KMS-11 (cell line): ENCODE data around the gene CYP2U1.

Experiments used
- H2AFZ ChIP-seq: fragments of 200-600 bp; sonication (generic); 2 replicates; pipeline ENCODE4 v1.6.1; 2016; ENCODE audit warnings: antibody characterized with exemption, mixed run types, low read depth
- H3K27ac ChIP-seq: fragments of 200-600 bp; sonication (generic); 2 replicates; pipeline ENCODE4 v1.6.1; 2016; ENCODE audit warnings: mild to moderate bottlenecking, mixed run types
- H3K27me3 ChIP-seq: fragments of 200-600 bp; sonication (generic); 2 replicates; pipeline ENCODE4 v1.6.1; 2017; ENCODE audit warnings: mild to moderate bottlenecking, low read depth, mixed run types, moderate library complexity; ENCODE audit not compliant: insufficient read depth
- H3K36me3 ChIP-seq: fragments of 200-600 bp; sonication (generic); 2 replicates; pipeline ENCODE4 v1.6.1; 2017; ENCODE audit warnings: mild to moderate bottlenecking, mixed run types; ENCODE audit not compliant: insufficient read depth
- H3K4me1 ChIP-seq: fragments of 200-600 bp; sonication (generic); 2 replicates; pipeline ENCODE4 v1.6.1; 2016; ENCODE audit warnings: mild to moderate bottlenecking, low read depth, mixed run types; ENCODE audit not compliant: poor library complexity, severe bottlenecking
- H3K4me2 ChIP-seq: fragments of 200-600 bp; sonication (generic); 2 replicates; pipeline ENCODE4 v1.7.0; 2016; ENCODE audit warnings: mild to moderate bottlenecking, mixed run types
- H3K4me3 ChIP-seq: fragments of 200-600 bp; sonication (generic); IDR thresholded peaks from 2 replicates; pipeline ENCODE4 v1.6.1; 2017; ENCODE audit warnings: low read depth, low read length, mixed read lengths; ENCODE audit not compliant: insufficient read depth
- H3K79me2 ChIP-seq: fragments of 200-600 bp; sonication (generic); 2 replicates; pipeline ENCODE4 v1.6.1; 2016; ENCODE audit warnings: low read depth, mixed run types; ENCODE audit not compliant: insufficient read depth
- H3K9ac ChIP-seq: fragments of 200-600 bp; sonication (generic); 2 replicates; pipeline ENCODE4 v1.6.1; 2016; ENCODE audit warnings: mild to moderate bottlenecking, mixed run types
- H4K20me1 ChIP-seq: fragments of 200-600 bp; sonication (generic); 2 replicates; pipeline ENCODE4 v1.6.1; 2016; ENCODE audit warnings: mild to moderate bottlenecking, mixed run types; ENCODE audit not compliant: insufficient read depth
- TF ChIP-seq, protein P1 (sequence below): fragments of 200-600 bp; sonication (generic); conservative IDR thresholded peaks from 2 replicates; pipeline ENCODE4 v1.6.1; 2017; ENCODE audit warnings: low read depth, mild to moderate bottlenecking, antibody characterized with exemption, low read length, moderate library complexity, mixed read lengths

CYP2U1 gene

GRCh38 chr4:107977966-107978705 lies 46.8 kb downstream of the CYP2U1 start:
- TF ChIP-seq, protein P1, sequence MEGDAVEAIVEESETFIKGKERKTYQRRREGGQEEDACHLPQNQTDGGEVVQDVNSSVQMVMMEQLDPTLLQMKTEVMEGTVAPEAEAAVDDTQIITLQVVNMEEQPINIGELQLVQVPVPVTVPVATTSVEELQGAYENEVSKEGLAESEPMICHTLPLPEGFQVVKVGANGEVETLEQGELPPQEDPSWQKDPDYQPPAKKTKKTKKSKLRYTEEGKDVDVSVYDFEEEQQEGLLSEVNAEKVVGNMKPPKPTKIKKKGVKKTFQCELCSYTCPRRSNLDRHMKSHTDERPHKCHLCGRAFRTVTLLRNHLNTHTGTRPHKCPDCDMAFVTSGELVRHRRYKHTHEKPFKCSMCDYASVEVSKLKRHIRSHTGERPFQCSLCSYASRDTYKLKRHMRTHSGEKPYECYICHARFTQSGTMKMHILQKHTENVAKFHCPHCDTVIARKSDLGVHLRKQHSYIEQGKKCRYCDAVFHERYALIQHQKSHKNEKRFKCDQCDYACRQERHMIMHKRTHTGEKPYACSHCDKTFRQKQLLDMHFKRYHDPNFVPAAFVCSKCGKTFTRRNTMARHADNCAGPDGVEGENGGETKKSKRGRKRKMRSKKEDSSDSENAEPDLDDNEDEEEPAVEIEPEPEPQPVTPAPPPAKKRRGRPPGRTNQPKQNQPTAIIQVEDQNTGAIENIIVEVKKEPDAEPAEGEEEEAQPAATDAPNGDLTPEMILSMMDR: no peak
- no peak overlapping the region for H2AFZ ChIP-seq
- H3K36me3 ChIP-seq: no peaks in the 10 kb centered on the region
- no peaks in the 10 kb centered on the region for H3K4me1 ChIP-seq
- H3K4me2 ChIP-seq: no peak overlapping the region
- no peak overlapping the region for H3K4me3 ChIP-seq
- no peak overlapping the region for H3K27ac ChIP-seq
- H3K27me3 ChIP-seq: no peaks in the 10 kb centered on the region
- no peaks in the 10 kb centered on the region for H4K20me1 ChIP-seq
- no peaks in the 10 kb centered on the region for H3K79me2 ChIP-seq
- no peak overlapping the region for H3K9ac ChIP-seq

DNA sequence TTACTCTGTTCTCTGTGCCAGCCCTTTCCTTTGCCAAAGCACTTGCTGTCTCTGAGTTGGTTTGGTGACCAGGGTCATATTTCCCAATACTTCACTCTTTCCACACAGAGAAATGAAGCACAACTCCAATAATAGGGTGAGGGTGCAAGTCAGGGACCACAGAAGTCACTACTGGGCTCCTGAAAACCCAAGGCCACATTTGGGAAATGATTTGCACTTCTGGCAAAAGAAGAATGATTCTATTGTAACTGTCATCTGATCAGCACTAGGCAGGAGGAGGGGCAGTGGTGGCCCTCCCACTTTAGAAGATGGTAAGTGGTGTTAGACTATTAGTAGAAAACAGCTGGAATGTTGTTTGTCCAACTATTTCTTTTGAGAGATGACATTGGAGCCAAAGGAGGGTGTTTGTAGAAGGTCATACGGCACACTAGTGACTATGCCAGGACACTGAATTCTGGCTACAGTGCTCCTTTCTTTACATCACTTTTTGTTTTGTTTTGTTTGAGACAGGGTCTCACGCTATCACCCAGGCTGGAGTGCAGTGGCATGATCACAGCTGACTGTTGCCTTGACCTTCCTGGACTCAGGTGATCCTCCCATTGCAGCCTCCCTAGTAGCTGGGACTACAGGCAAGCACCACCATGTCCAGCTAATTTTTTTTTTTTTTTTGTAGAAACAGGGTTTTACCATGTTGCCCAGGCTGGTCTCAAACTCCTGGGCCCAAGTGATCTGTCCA lies 47.5 kb downstream of the CYP2U1 start:
- Histone ChIP-seq H3K4me1 (no peaks in the 10 kb centered on the region), H3K27ac (no peak overlapping the region), H3K4me3 (no peak overlapping the region), H2AFZ (no peak overlapping the region), H3K4me2 (no peak overlapping the region), H4K20me1 (no peaks in the 10 kb centered on the region), H3K27me3 (no peaks in the 10 kb centered on the region), H3K9ac (no peak overlapping the region), H3K79me2 (no peaks in the 10 kb centered on the region), H3K36me3 (no peaks in the 10 kb centered on the region)
- TF ChIP-seq, protein P1: no peak

DNA sequence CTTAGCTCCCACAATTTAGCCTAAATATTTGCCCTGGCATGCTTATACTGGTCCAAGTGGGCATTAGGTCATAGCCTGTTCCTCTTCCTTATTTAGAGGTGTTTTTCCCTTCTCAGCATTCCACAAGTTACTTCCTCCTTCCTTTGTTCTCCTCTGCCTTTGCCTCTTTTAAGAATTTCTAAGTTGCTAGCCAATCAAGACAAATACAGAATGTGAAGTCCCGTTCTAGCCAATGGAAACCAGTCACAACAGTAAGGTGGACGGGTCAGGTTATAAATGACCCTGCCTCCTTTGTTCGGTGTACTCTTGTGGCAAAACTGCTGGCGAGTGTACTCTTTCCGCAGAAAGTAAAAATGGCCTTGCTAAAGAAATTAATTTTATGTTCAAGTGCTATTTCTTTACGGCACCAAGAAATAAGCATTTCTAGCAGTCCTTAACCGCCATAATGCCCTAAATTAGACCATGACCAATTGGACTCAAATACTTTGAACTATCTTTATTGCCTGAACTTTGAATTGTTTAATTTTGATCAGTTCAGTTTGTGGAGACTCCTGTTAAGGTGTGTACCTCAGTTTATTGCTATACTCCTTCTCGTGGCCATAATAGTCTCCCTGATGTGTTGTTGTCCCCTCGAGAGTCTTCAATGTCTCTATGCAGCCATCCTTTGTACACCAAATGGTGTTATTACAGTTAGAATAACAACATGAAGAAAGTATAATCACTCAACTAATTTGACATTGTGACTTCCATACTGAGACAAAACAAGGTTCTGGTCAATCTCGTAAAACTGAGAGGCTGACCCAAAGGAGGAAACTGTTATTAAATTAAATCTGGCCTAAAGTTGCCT lies 56.8 kb downstream of the CYP2U1 start:
- H3K4me2 ChIP-seq: peak overlapping the region; percentile 98; the same call in 1 of the 2 replicates
- H2AFZ ChIP-seq: peak overlapping the region; percentile 79; the same call in 1 of the 2 replicates
- no peaks in the 10 kb centered on the region for H3K36me3 ChIP-seq
- H3K9ac ChIP-seq: no peak overlapping the region
- H4K20me1 ChIP-seq: peaks cover 5% of the 10 kb centered on the region; the same call in 1 of the 2 replicates
- TF ChIP-seq, protein P1: no peak
- H3K27ac ChIP-seq: no peak overlapping the region
- peaks cover 31% of the 10 kb centered on the region for H3K79me2 ChIP-seq
- peaks cover 27% of the 10 kb centered on the region for H3K4me1 ChIP-seq
- no peaks in the 10 kb centered on the region for H3K27me3 ChIP-seq
- H3K4me3 ChIP-seq: no peak overlapping the region

DNA sequence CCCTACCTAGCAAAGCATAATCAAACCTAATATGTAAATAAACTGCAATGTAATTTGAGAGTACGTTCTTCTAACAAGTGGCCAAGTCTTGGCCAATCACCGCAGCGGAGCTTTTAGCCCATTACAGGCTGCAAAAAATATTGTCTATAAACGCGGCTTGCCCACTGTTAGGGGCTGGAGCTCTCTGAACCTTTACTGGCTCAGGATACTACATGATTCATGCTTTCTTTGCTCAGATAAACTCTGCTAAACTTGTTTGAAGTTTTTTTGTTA lies 57.4 kb downstream of the CYP2U1 start:
- peak overlapping the region; percentile 79 for H2AFZ ChIP-seq
- peak overlapping the region; percentile 98 for H3K4me2 ChIP-seq
- TF ChIP-seq, protein P1: no peak
- peaks cover 32% of the 10 kb centered on the region for H3K4me1 ChIP-seq
- H3K79me2 ChIP-seq: peaks cover 36% of the 10 kb centered on the region
- H3K4me3 ChIP-seq: no peak overlapping the region
- H3K9ac ChIP-seq: peak overlapping the region; percentile 94; the same call in 1 of the 2 replicates
- H4K20me1 ChIP-seq: peaks cover 5% of the 10 kb centered on the region; the same call in 1 of the 2 replicates
- H3K36me3 ChIP-seq: no peaks in the 10 kb centered on the region
- no peaks in the 10 kb centered on the region for H3K27me3 ChIP-seq
- no peak overlapping the region for H3K27ac ChIP-seq
